Mucosa of rectum (tissue), 2 donors: ENCODE results near the gene B3GALT5.

Source experiments
- H3K27ac ChIP-seq, 2 donors: one replicate each; pipeline ENCODE4 v1.7.0; 2013; ENCODE audit warnings: inconsistent platforms in 2 of 2, low read depth in 2 of 2, low read length in 2 of 2
- H3K27me3 ChIP-seq, 2 donors: one replicate each; pipeline ENCODE4 v1.7.0; 2013; ENCODE audit warnings: low read length in 2 of 2; ENCODE audit not compliant: control insufficient read depth in 2 of 2, insufficient read depth in 2 of 2
- H3K36me3 ChIP-seq, 2 donors: one replicate each; pipeline ENCODE4 v1.7.0; 2013; ENCODE audit warnings: low read length in 2 of 2; ENCODE audit not compliant: control insufficient read depth in 2 of 2, insufficient read depth in 2 of 2
- H3K4me1 ChIP-seq, 2 donors: one replicate each; pipeline ENCODE4 v1.7.0; 2013; ENCODE audit warnings: low read length in 2 of 2, mild to moderate bottlenecking in 1 of 2; ENCODE audit not compliant: control insufficient read depth in 2 of 2, insufficient read depth in 2 of 2
- H3K4me3 ChIP-seq, 2 donors: one replicate each; pipeline ENCODE4 v1.7.0; 2013; ENCODE audit warnings: low read length in 2 of 2
- H3K9ac ChIP-seq, 2 donors: one replicate each; pipeline ENCODE4 v1.7.0; 2013; ENCODE audit warnings: low read length in 2 of 2, low read depth in 1 of 2, mild to moderate bottlenecking in 1 of 2
- H3K9me3 ChIP-seq, 2 donors: one replicate each; pipeline ENCODE4 v1.7.0; 2013; ENCODE audit warnings: low read length in 2 of 2; ENCODE audit not compliant: control insufficient read depth in 2 of 2
- donor health status: healthy.
- donor health status: Normal muscosa, but diverticular disease.

B3GALT5 gene

GRCh38 chr21:39612233-39613040 is at the start of gene B3GALT5:
B3GALT5 (plus strand) TSS chr21:39612940; CDS start chr21:39660560, 47,620 bp downstream.
- Histone ChIP-seq H3K36me3 (peaks cover 0 to 3% of the 10 kb centered on the region in 2 donors), H3K9ac (peak within 1 kb of the TSS in 1 of 2 donors; percentile 62), H3K4me1 (peaks cover 2 to 21% of the 10 kb centered on the region in 2 donors), H3K9me3 (no peaks in the 10 kb centered on the region), H3K27ac (peak within 1 kb of the TSS; percentile 9 to 60), H3K27me3 (peaks cover 4 to 5% of the 10 kb centered on the region in 2 donors), H3K4me3 (peak within 1 kb of the TSS; percentile 68 to 69)

DNA sequence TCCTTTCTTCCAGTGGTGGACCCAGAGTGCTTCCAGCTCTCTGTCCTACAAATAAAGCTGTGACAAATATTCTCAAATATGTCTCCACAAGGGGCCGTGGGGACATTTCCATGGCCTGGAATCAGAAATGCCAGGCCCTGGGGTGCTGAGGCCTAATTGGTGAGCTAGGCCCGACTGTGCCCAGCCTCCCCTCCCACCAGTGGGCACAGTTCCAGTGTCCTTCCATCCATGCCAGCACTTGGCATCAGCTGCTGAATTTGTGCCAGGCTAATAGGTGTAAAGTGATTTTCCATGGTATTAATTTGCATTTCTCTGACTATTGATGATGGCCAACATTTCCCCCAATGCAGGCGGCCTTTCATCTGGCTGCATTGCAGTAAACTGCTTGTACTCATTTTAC is 48.5 kb upstream of the B3GALT5 start:
- no peaks in the 10 kb centered on the region for H3K36me3 ChIP-seq
- no peak overlapping the region for H3K4me3 ChIP-seq
- no peaks in the 10 kb centered on the region for H3K27me3 ChIP-seq
- H3K9me3 ChIP-seq: no peaks in the 10 kb centered on the region
- H3K27ac ChIP-seq: no peak overlapping the region
- no peak overlapping the region for H3K9ac ChIP-seq
- peaks cover 7 to 27% of the 10 kb centered on the region in 2 donors for H3K4me1 ChIP-seq

GRCh38 chr21:39567180-39567972 is 45.4 kb upstream of the B3GALT5 start:
- peaks cover 3 to 15% of the 10 kb centered on the region in 2 donors for H3K4me1 ChIP-seq
- H3K36me3 ChIP-seq: no peaks in the 10 kb centered on the region
- no peaks in the 10 kb centered on the region for H3K9me3 ChIP-seq
- H3K27me3 ChIP-seq: no peaks in the 10 kb centered on the region
- H3K27ac ChIP-seq: no peak overlapping the region
- H3K9ac ChIP-seq: no peak overlapping the region
- no peak overlapping the region for H3K4me3 ChIP-seq

- no peak overlapping the region for H3K4me3 ChIP-seq
- H3K4me1 ChIP-seq: peaks cover 3 to 10% of the 10 kb centered on the region in 2 donors
- H3K27ac ChIP-seq: no peak overlapping the region
- no peaks in the 10 kb centered on the region for H3K36me3 ChIP-seq
- no peaks in the 10 kb centered on the region for H3K9me3 ChIP-seq
- no peak overlapping the region for H3K9ac ChIP-seq
- no peaks in the 10 kb centered on the region for H3K27me3 ChIP-seq
Observed at GRCh38 chr21:39568361-39568760, 44.4 kb upstream of the B3GALT5 start.

- no peak overlapping the region for H3K9ac ChIP-seq
- H3K9me3 ChIP-seq: no peaks in the 10 kb centered on the region
- H3K27me3 ChIP-seq: no peaks in the 10 kb centered on the region
- no peak overlapping the region for H3K27ac ChIP-seq
- no peak overlapping the region for H3K4me3 ChIP-seq
- no peaks in the 10 kb centered on the region for H3K36me3 ChIP-seq
- peaks cover under 1 to 7% of the 10 kb centered on the region in 2 donors for H3K4me1 ChIP-seq
Observed at GRCh38 chr21:39575775-39576174, 37.0 kb upstream of the B3GALT5 start.

GRCh38 chr21:39576518-39577128 is 36.1 kb upstream of the B3GALT5 start:
- Histone ChIP-seq H3K4me1 (peaks cover 3 to 16% of the 10 kb centered on the region in 2 donors), H3K27me3 (no peaks in the 10 kb centered on the region), H3K27ac (no peak overlapping the region), H3K9me3 (no peaks in the 10 kb centered on the region), H3K36me3 (no peaks in the 10 kb centered on the region), H3K9ac (no peak overlapping the region), H3K4me3 (no peak overlapping the region)

DNA sequence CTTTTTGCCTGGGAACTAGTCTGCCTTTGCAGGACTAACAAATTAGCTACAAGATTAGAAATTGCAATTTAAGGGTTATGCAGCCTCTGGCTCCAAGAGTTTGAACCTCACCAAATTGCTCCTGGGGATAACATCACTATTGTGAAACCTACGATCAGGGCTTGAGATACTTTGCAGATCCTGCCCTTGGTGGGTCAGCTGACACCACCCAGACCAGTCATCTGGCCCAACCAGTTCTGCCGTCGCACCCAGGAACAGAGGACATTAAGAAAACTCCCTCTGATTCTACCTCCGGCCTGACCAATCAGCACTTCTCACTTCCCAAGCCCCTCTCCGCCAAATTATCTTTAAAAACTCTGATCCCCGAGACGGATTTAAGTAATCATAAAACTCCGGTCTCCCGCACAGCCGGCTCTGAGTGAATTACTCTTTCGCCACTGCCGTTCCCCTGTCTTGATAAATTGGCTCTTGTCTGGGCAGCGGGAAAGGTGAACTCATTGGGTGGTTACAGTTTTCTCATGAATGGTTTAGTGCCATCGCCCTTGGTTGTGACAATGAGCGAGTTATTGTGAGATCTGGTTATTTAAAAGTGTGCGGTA is 32.9 kb upstream of the B3GALT5 start:
- no peak overlapping the region for H3K4me3 ChIP-seq

GRCh38 chr21:39580744-39581143 is 32.0 kb upstream of the B3GALT5 start:
- Histone ChIP-seq H3K27ac (peak overlapping the region; percentile 35 to 61), H3K4me3 (no peak overlapping the region), H3K27me3 (no peaks in the 10 kb centered on the region), H3K4me1 (peaks cover 3 to 17% of the 10 kb centered on the region in 2 donors), H3K36me3 (no peaks in the 10 kb centered on the region), H3K9ac (no peak overlapping the region), H3K9me3 (no peaks in the 10 kb centered on the region)

More for the DNA sequence above, 32.9 kb upstream of the B3GALT5 start:
- H3K9me3 ChIP-seq: no peaks in the 10 kb centered on the region
- H3K27ac ChIP-seq: no peak overlapping the region
- H3K9ac ChIP-seq: no peak overlapping the region
- peaks cover 3 to 17% of the 10 kb centered on the region in 2 donors for H3K4me1 ChIP-seq
- no peaks in the 10 kb centered on the region for H3K27me3 ChIP-seq
- no peaks in the 10 kb centered on the region for H3K36me3 ChIP-seq

GRCh38 chr21:39581414-39581813 is 31.3 kb upstream of the B3GALT5 start:
- no peaks in the 10 kb centered on the region for H3K27me3 ChIP-seq
- no peak overlapping the region for H3K9ac ChIP-seq
- H3K4me1 ChIP-seq: peaks cover 3 to 17% of the 10 kb centered on the region in 2 donors
- no peak overlapping the region for H3K4me3 ChIP-seq
- no peak overlapping the region for H3K27ac ChIP-seq
- no peaks in the 10 kb centered on the region for H3K36me3 ChIP-seq
- no peaks in the 10 kb centered on the region for H3K9me3 ChIP-seq
